Keratinocyte (primary cell): ENCODE data around the gene CFAP54. TPM values are rescaled to one million over a fixed set of nuclear protein-coding genes. Genes with fewer than 3 reads are reported as not detected.

Experiments
- DNase-seq: peaks from one replicate; pipeline ENCODE4 v3.0.0-alpha.2; 2011; ENCODE audit warnings: low read depth, missing footprints, low spot score
- FAIRE-seq: peaks from 2 replicates; lab custom pipeline; 2011; peaks lifted over from hg19 to GRCh38; lab: Jason Lieb, UNC
- H2AFZ ChIP-seq: 2 replicates; pipeline ENCODE4 v1.6.0; 2012; ENCODE audit warnings: low read length, control low read depth, inconsistent platforms; ENCODE audit not compliant: control insufficient read depth
- H3K27ac ChIP-seq: 2 replicates; pipeline ENCODE4 v1.5.1; 2011; ENCODE audit warnings: low read length; ENCODE audit not compliant: control insufficient read depth, insufficient read depth
- H3K27me3 ChIP-seq: 3 replicates; pipeline ENCODE4 v1.6.0; 2011; ENCODE audit warnings: low read length; ENCODE audit not compliant: control insufficient read depth, insufficient read depth; ENCODE audit errors: extremely low read depth
- H3K36me3 ChIP-seq, 2 experiments: 2 replicates in 1 of 2; 3 replicates in 1 of 2; pipeline ENCODE4 v1.5.1; 2011; ENCODE audit warnings: low read length in 2 of 2, mild to moderate bottlenecking in 1 of 2; ENCODE audit not compliant: control insufficient read depth in 2 of 2, insufficient read depth in 2 of 2; ENCODE audit errors: extremely low read depth in 1 of 2
- H3K4me1 ChIP-seq: 3 replicates; pipeline ENCODE4 v1.5.1; 2011; ENCODE audit warnings: low read length; ENCODE audit not compliant: control insufficient read depth, insufficient read depth; ENCODE audit errors: extremely low read depth
- H3K4me2 ChIP-seq: 3 replicates; pipeline ENCODE4 v1.6.0; 2011; ENCODE audit warnings: low read depth, low read length; ENCODE audit not compliant: control insufficient read depth, insufficient read depth; ENCODE audit errors: extremely low read depth
- H3K4me3 ChIP-seq, 3 experiments: fragments of 200-600 bp in 1 of 3; sonication (generic) in 1 of 3; 2 replicates in 2 of 3; 3 replicates in 1 of 3; pipeline ENCODE4 v1.5.1; 2011 to 2016; ENCODE audit warnings: low read length in 3 of 3, mild to moderate bottlenecking in 3 of 3, control low read depth in 2 of 3, inconsistent platforms in 1 of 3, low read depth in 1 of 3, mixed read lengths in 1 of 3, mixed run types in 1 of 3, moderate library complexity in 1 of 3; ENCODE audit not compliant: control insufficient read depth in 2 of 3, insufficient read depth in 2 of 3; ENCODE audit errors: extremely low read depth in 1 of 3
- H3K79me2 ChIP-seq: 2 replicates; pipeline ENCODE4 v1.6.0; 2012; ENCODE audit warnings: low read length; ENCODE audit not compliant: control insufficient read depth, insufficient read depth
- H3K9ac ChIP-seq: 3 replicates; pipeline ENCODE4 v1.6.0; 2011; ENCODE audit warnings: low read length; ENCODE audit not compliant: control insufficient read depth, insufficient read depth; ENCODE audit errors: extremely low read depth
- H3K9me1 ChIP-seq: 3 replicates; pipeline ENCODE4 v1.6.0; 2011; ENCODE audit warnings: low read length; ENCODE audit not compliant: control insufficient read depth, insufficient read depth; ENCODE audit errors: extremely low read depth
- H3K9me3 ChIP-seq: 2 replicates; pipeline ENCODE4 v1.5.1; 2012; ENCODE audit warnings: low read depth, low read length; ENCODE audit not compliant: control insufficient read depth
- H4K20me1 ChIP-seq: 3 replicates; pipeline ENCODE4 v1.6.0; 2011; ENCODE audit warnings: low read length; ENCODE audit not compliant: control insufficient read depth, insufficient read depth; ENCODE audit errors: extremely low read depth
- CTCF ChIP-seq, 3 experiments: IDR thresholded peaks in 1 of 3; conservative IDR thresholded peaks in 1 of 3; optimal IDR thresholded peaks in 1 of 3; 2 replicates in 2 of 3; 3 replicates in 1 of 3; pipeline versions ENCODE3 to v1.5.1; 2011; ENCODE audit warnings: low read length in 3 of 3, mild to moderate bottlenecking in 3 of 3, moderate library complexity in 2 of 3, control low read depth in 1 of 3, inconsistent platforms in 1 of 3; ENCODE audit not compliant: insufficient read depth in 2 of 3; ENCODE audit errors: extremely low read depth in 1 of 3
- EZH2 ChIP-seq: IDR thresholded peaks from one replicate; pipeline ENCODE4 v1.6.1; 2012; ENCODE audit warnings: inconsistent platforms, mild to moderate bottlenecking, low read length, moderate library complexity
- dilution Hi-C: fragments of 300-500 bp; cut with MboI; formaldehyde crosslinking; loops from one replicate; pipeline ENCODE4 v1.7.0; 2020; ENCODE audit warnings: low sequenced_read_pairs; ENCODE audit not compliant: extremely low pct_ligation_motif_present
- polyA plus RNA-seq, 5 experiments: library from polyadenylated mRNA; depleted of rRNA in 3 of 5; stranded (reverse) in 3 of 5; stranded (forward) in 1 of 5; unstranded in 1 of 5; fragments of >200 nt; gene quantifications; 1 replicate in 1 of 5; 2 replicates in 3 of 5; 3 replicates in 1 of 5; pipeline versions ENCODE4 v1.2.1 to v1.2.3, GENCODE V29; 2011 to 2012; ENCODE audit warnings: missing spikeins in 2 of 5, low read depth in 1 of 5, low replicate concordance in 1 of 5

CFAP54 gene
- polyA plus RNA-seq, 1 donor (not counting 4 experiments of a cell fraction or from before 2014, with no cell fraction given): 1.2 TPM

GRCh38 chr12:96774496-96775256, 285.3 kb downstream of the CFAP54 start:
- Histone ChIP-seq H3K4me3 (no peak overlapping the region), H3K36me3 (no peaks in the 10 kb centered on the region), H3K4me1 (no peaks in the 10 kb centered on the region), H3K9me1 (no peaks in the 10 kb centered on the region), H3K27me3 (no peaks in the 10 kb centered on the region), H3K27ac (no peak overlapping the region), H3K9ac (no peak overlapping the region), H2AFZ (no peak overlapping the region), H3K79me2 (no peaks in the 10 kb centered on the region), H3K9me3 (no peaks in the 10 kb centered on the region), H3K4me2 (no peak overlapping the region), H4K20me1 (no peaks in the 10 kb centered on the region)
- no peak for TF ChIP-seq CTCF (optimal IDR thresholded peaks at IDR 0.05 in 1 of 3, IDR thresholded peaks at IDR 0.05 in 1 of 3, conservative IDR thresholded peaks at IDR 0.05 in 1 of 3; ENCODE audit: extremely low read depth in 1 of 3, insufficient read depth in 2 of 3, low read length in 3 of 3)
- dilution Hi-C loops: no loop called here
- FAIRE-seq: no peak
- DNase-seq: no peak

GRCh38 chr12:96776908-96777307, 287.5 kb downstream of the CFAP54 start:
- H2AFZ ChIP-seq: no peak overlapping the region
- no peaks in the 10 kb centered on the region for H3K27me3 ChIP-seq
- dilution Hi-C loops: no loop called here
- TF ChIP-seq CTCF (optimal IDR thresholded peaks at IDR 0.05 in 1 of 3, IDR thresholded peaks at IDR 0.05 in 1 of 3, conservative IDR thresholded peaks at IDR 0.05 in 1 of 3; ENCODE audit: extremely low read depth in 1 of 3, insufficient read depth in 2 of 3, low read length in 3 of 3): no peak
- no peak for TF ChIP-seq EZH2
- no peak overlapping the region for H3K9ac ChIP-seq
- DNase-seq (no peak), FAIRE-seq (no peak)
- no peaks in the 10 kb centered on the region for H3K36me3 ChIP-seq
- no peaks in the 10 kb centered on the region for H3K9me3 ChIP-seq
- no peaks in the 10 kb centered on the region for H4K20me1 ChIP-seq
- no peak overlapping the region for H3K4me2 ChIP-seq
- no peak overlapping the region for H3K27ac ChIP-seq
- H3K9me1 ChIP-seq: no peaks in the 10 kb centered on the region
- H3K4me1 ChIP-seq: no peaks in the 10 kb centered on the region
- no peak overlapping the region for H3K4me3 ChIP-seq
- H3K79me2 ChIP-seq: no peaks in the 10 kb centered on the region
